DND-41 (cell line): Measurements from ENCODE around the gene SF3B5.

ENCODE experiments used
- ATAC-seq: fragments of 200-7000 bp; cut with Tn5 transposase; 3 replicates; pipeline ENCODE4 v1.9.1; 2021; ENCODE audit warnings: low read depth; ENCODE audit not compliant: insufficient read depth
- DNase-seq: peaks from one replicate; pipeline ENCODE4 v3.0.0-alpha.2; 2020
- H2AFZ ChIP-seq: 2 replicates; pipeline ENCODE4 v1.6.0; 2012; ENCODE audit warnings: low read depth, low read length
- H3K27ac ChIP-seq: 2 replicates; pipeline ENCODE4 v1.5.1; 2012; ENCODE audit warnings: low read length, inconsistent platforms
- H3K27me3 ChIP-seq: fragments of 200-600 bp; sonication (generic); 2 replicates; pipeline ENCODE4 v1.6.0; 2012; ENCODE audit warnings: low read length, mild to moderate bottlenecking, inconsistent platforms; ENCODE audit not compliant: insufficient read depth, poor library complexity
- H3K36me3 ChIP-seq: 2 replicates; pipeline ENCODE4 v1.5.1; 2012; ENCODE audit warnings: low read length, inconsistent platforms; ENCODE audit not compliant: insufficient read depth
- H3K4me1 ChIP-seq: 2 replicates; pipeline ENCODE4 v1.5.1; 2012; ENCODE audit warnings: mild to moderate bottlenecking, low read length; ENCODE audit not compliant: insufficient read depth
- H3K4me2 ChIP-seq: 2 replicates; pipeline ENCODE4 v1.6.0; 2012; ENCODE audit warnings: mild to moderate bottlenecking, moderate library complexity, low read length, inconsistent platforms; ENCODE audit not compliant: insufficient read depth
- H3K4me3 ChIP-seq, 2 experiments: fragments of 200-600 bp in 1 of 2; shearing (Covaris generic) in 1 of 2; 2 replicates each; pipeline ENCODE4 v1.5.1; 2012 to 2016; ENCODE audit warnings: inconsistent platforms in 2 of 2, low read length in 2 of 2, mild to moderate bottlenecking in 2 of 2, low read depth in 1 of 2, moderate library complexity in 1 of 2
- H3K79me2 ChIP-seq: 2 replicates; pipeline ENCODE4 v1.6.0; 2012; ENCODE audit warnings: low read length, inconsistent platforms; ENCODE audit not compliant: insufficient read depth
- H3K9ac ChIP-seq: 2 replicates; pipeline ENCODE4 v1.6.0; 2012; ENCODE audit warnings: low read depth, mild to moderate bottlenecking, inconsistent platforms, low read length, moderate library complexity
- H3K9me3 ChIP-seq: 2 replicates; pipeline ENCODE4 v1.5.1; 2012; ENCODE audit warnings: low read length, moderate library complexity, mild to moderate bottlenecking, inconsistent platforms; ENCODE audit not compliant: insufficient read depth, severe bottlenecking
- H4K20me1 ChIP-seq: 2 replicates; pipeline ENCODE4 v1.6.0; 2012; ENCODE audit warnings: low read length; ENCODE audit not compliant: insufficient read depth
- CTCF ChIP-seq: IDR thresholded peaks from 2 replicates; pipeline ENCODE4 v1.5.1; 2012; ENCODE audit warnings: borderline replicate concordance, low read length, moderate library complexity, mild to moderate bottlenecking; ENCODE audit not compliant: poor library complexity, severe bottlenecking; ENCODE audit errors: extremely low read depth
- EZH2 ChIP-seq: IDR thresholded peaks from 3 replicates; pipeline ENCODE4 v1.6.1; 2012; ENCODE audit warnings: borderline replicate concordance, low read depth, mild to moderate bottlenecking, moderate library complexity, low read length, inconsistent platforms; ENCODE audit not compliant: severe bottlenecking

SF3B5 gene

DNA sequence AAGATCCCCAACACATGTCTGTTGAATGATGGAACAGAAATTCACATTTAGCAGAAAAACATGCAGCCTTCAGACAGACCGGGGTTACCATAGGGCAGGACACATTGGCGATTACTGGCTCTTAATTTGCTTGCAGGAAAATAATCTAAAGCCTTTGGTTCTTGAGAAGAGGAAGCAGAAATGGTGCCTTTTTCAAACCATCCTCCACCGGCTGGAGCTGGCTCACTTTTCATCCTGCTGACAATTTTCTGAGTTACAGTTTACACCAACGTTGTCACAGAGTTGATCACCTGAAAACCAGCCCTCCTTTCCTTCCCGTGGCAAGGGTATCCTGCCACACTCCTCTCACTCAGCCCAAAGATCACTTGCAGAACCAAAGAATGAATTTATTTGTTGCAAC, 32.6 kb downstream of the SF3B5 start:
- H3K36me3 ChIP-seq = no peaks in the 10 kb centered on the region
- H3K9me3 ChIP-seq = no peaks in the 10 kb centered on the region
- H3K4me1 ChIP-seq = peaks cover 16% of the 10 kb centered on the region
- H3K4me2 ChIP-seq = no peak overlapping the region
- no peak overlapping the region for H3K4me3 ChIP-seq
- H2AFZ ChIP-seq = no peak overlapping the region
- no peak for TF ChIP-seq EZH2
- TF ChIP-seq CTCF = no peak
- no peaks in the 10 kb centered on the region for H3K79me2 ChIP-seq
- H3K27me3 ChIP-seq = peaks cover 27% of the 10 kb centered on the region
- H3K27ac ChIP-seq = no peak overlapping the region
- ATAC-seq (no peak), DNase-seq (no peak)
- no peaks in the 10 kb centered on the region for H4K20me1 ChIP-seq
- no peak overlapping the region for H3K9ac ChIP-seq

GRCh38 chr6:144059139-144059538, 36.2 kb downstream of the SF3B5 start:
- Histone ChIP-seq H3K36me3 (no peaks in the 10 kb centered on the region), H3K4me1 (peaks cover 10% of the 10 kb centered on the region), H3K79me2 (no peaks in the 10 kb centered on the region), H3K4me3 (no peak overlapping the region), H2AFZ (no peak overlapping the region), H3K9ac (no peak overlapping the region), H3K27me3 (peaks cover 18% of the 10 kb centered on the region), H4K20me1 (no peaks in the 10 kb centered on the region), H3K27ac (no peak overlapping the region), H3K9me3 (no peaks in the 10 kb centered on the region), H3K4me2 (no peak overlapping the region)
- no peak for ATAC-seq
- TF ChIP-seq CTCF (no peak), EZH2 (no peak)
- no peak for DNase-seq

GRCh38 chr6:144055121-144055931, 40.0 kb downstream of the SF3B5 start:
- Histone ChIP-seq H3K27me3 (peaks cover 4% of the 10 kb centered on the region), H3K4me2 (no peak overlapping the region), H3K36me3 (no peaks in the 10 kb centered on the region), H3K9me3 (no peaks in the 10 kb centered on the region), H3K4me3 (no peak overlapping the region), H3K4me1 (no peaks in the 10 kb centered on the region), H2AFZ (no peak overlapping the region), H3K79me2 (no peaks in the 10 kb centered on the region), H3K27ac (no peak overlapping the region), H4K20me1 (no peaks in the 10 kb centered on the region), H3K9ac (no peak overlapping the region)
- no peak for TF ChIP-seq CTCF
- no peak for TF ChIP-seq EZH2
- DNase-seq = no peak
- peak; percentile 65 for ATAC-seq
